CD14-positive monocyte (primary cell): ENCODE results near the gene SEL1L3. TPM values are rescaled to one million over a fixed set of nuclear protein-coding genes. Genes with fewer than 3 reads are reported as not detected.

Source experiments
- DNase-seq, 3 donors: peaks; one replicate each; pipeline ENCODE4 v3.0.0-alpha.2; 2011 to 2022
- H2AFZ ChIP-seq: 2 replicates; pipeline ENCODE4 v1.6.0; 2012; ENCODE audit warnings: mild to moderate bottlenecking, low read depth, low read length, inconsistent platforms; ENCODE audit not compliant: insufficient read depth, poor library complexity, severe bottlenecking
- H3K27ac ChIP-seq, 2 donors: 1 replicate in 1 of 2; 2 replicates in 1 of 2; pipeline ENCODE4 v1.5.1; 2012 to 2013; ENCODE audit warnings: low read length in 2 of 2, control low read depth in 1 of 2, inconsistent platforms in 1 of 2, low read depth in 1 of 2, mild to moderate bottlenecking in 1 of 2
- H3K27me3 ChIP-seq, 2 donors: one replicate each; pipeline versions ENCODE4 v1.6.0 to v1.6.1; 2011 to 2013; ENCODE audit warnings: low read length in 2 of 2; ENCODE audit not compliant: control insufficient read depth in 2 of 2, insufficient read depth in 2 of 2
- H3K36me3 ChIP-seq, 2 donors: replicated peaks in 1 of 2; 1 replicate in 1 of 2; 2 replicates in 1 of 2; pipeline versions ENCODE4 v1.5.1 to v1.6.1; 2012 to 2013; ENCODE audit warnings: low read length in 2 of 2, control low read depth in 1 of 2, inconsistent platforms in 1 of 2, mild to moderate bottlenecking in 1 of 2; ENCODE audit not compliant: insufficient read depth in 2 of 2, control insufficient read depth in 1 of 2
- H3K4me1 ChIP-seq, 2 donors: 1 replicate in 1 of 2; 2 replicates in 1 of 2; pipeline versions ENCODE4 v1.5.1 to v1.6.1; 2012 to 2013; ENCODE audit warnings: low read length in 2 of 2, control low read depth in 1 of 2, inconsistent platforms in 1 of 2, mild to moderate bottlenecking in 1 of 2, moderate library complexity in 1 of 2; ENCODE audit not compliant: insufficient read depth in 2 of 2, control insufficient read depth in 1 of 2
- H3K4me2 ChIP-seq: replicated peaks from 2 replicates; pipeline ENCODE3; 2012; ENCODE audit warnings: low read length, moderate library complexity, mild to moderate bottlenecking; ENCODE audit not compliant: poor library complexity, severe bottlenecking; ENCODE audit errors: extremely low read depth
- H3K4me3 ChIP-seq, 3 experiments: fragments of 200-600 bp in 1 of 3; sonication (generic) in 1 of 3; replicated peaks in 1 of 3; 1 replicate in 2 of 3; 2 replicates in 1 of 3; pipeline ENCODE4 v1.5.1; 2011 to 2013; ENCODE audit warnings: low read length in 3 of 3, mild to moderate bottlenecking in 3 of 3, control low read depth in 2 of 3, low read depth in 2 of 3, inconsistent platforms in 1 of 3, moderate library complexity in 1 of 3
- H3K79me2 ChIP-seq: 2 replicates; pipeline ENCODE4 v1.6.0; 2012; ENCODE audit warnings: mild to moderate bottlenecking, control low read depth, inconsistent platforms, low read length, moderate library complexity; ENCODE audit not compliant: insufficient read depth
- H3K9ac ChIP-seq: 2 replicates; pipeline ENCODE4 v1.6.0; 2017; ENCODE audit warnings: low read length, mild to moderate bottlenecking; ENCODE audit not compliant: insufficient read depth, poor library complexity, severe bottlenecking
- H3K9me3 ChIP-seq, 2 donors: replicated peaks in 1 of 2; 1 replicate in 1 of 2; 2 replicates in 1 of 2; pipeline versions ENCODE4 v1.5.1 to v1.6.1; 2012 to 2013; ENCODE audit warnings: low read length in 2 of 2, control low read depth in 1 of 2; ENCODE audit not compliant: control insufficient read depth in 1 of 2, insufficient read depth in 1 of 2
- H4K20me1 ChIP-seq: 2 replicates; pipeline ENCODE4 v1.6.0; 2012; ENCODE audit warnings: mild to moderate bottlenecking, low read length, control low read depth, moderate library complexity; ENCODE audit not compliant: insufficient read depth
- H3K27ac Mint-ChIP-seq, 7 donors: one replicate each; pipeline ENCODE4 v1.8.0; 2020; ENCODE audit warnings: mild to moderate bottlenecking in 7 of 7, mixed read lengths in 7 of 7, moderate library complexity in 6 of 7, inconsistent platforms in 2 of 7
- H3K27me3 Mint-ChIP-seq, 3 donors: one replicate each; pipeline ENCODE4 v1.8.0; 2021 to 2022; ENCODE audit warnings: low read depth in 3 of 3, mild to moderate bottlenecking in 3 of 3, mixed read lengths in 3 of 3, moderate library complexity in 3 of 3, inconsistent platforms in 1 of 3
- H3K36me3 Mint-ChIP-seq, 2 donors: one replicate each; pipeline ENCODE4 v1.8.0; 2020; ENCODE audit warnings: mixed read lengths in 2 of 2, inconsistent platforms in 1 of 2, mild to moderate bottlenecking in 1 of 2
- H3K4me1 Mint-ChIP-seq: one replicate; pipeline ENCODE4 v1.8.0; 2020; ENCODE audit warnings: mild to moderate bottlenecking, mixed read lengths
- H3K4me3 Mint-ChIP-seq, 2 donors: one replicate each; pipeline ENCODE4 v1.8.0; 2020; ENCODE audit warnings: mild to moderate bottlenecking in 2 of 2, mixed read lengths in 2 of 2, moderate library complexity in 1 of 2
- H3K9me3 Mint-ChIP-seq, 7 donors: one replicate each; pipeline ENCODE4 v1.8.0; 2020 to 2022; ENCODE audit warnings: mixed read lengths in 7 of 7, mild to moderate bottlenecking in 6 of 7, moderate library complexity in 6 of 7, inconsistent platforms in 2 of 7
- CTCF ChIP-seq: fragments of 200-600 bp; IDR thresholded peaks from one replicate; pipeline ENCODE4 v1.8.0; 2022; ENCODE audit warnings: antibody characterized with exemption, mild to moderate bottlenecking
- WGBS: methylation state at CpG from one replicate; pipeline ENCODE4 v1.1.5; 2013; ENCODE audit warnings: missing lambda C conversion rate; ENCODE audit not compliant: insufficient coverage; 5-methylcytosine and 5-hydroxymethylcytosine counted together
- intact Hi-C, 2 donors: fragments of 100-400 bp; cut with micrococcal nuclease; formaldehyde crosslinking; loops; one replicate each; pipeline versions ENCODE4 v1.15.0 to v1.15.1; 2023
- polyA plus RNA-seq, 3 donors: library from polyadenylated mRNA; depleted of rRNA in 1 of 3; unstranded in 2 of 3; stranded (reverse) in 1 of 3; fragments of 300-500 nt in 2 of 3; fragments of >200 nt in 1 of 3; fragmentation: Illumina TruSeq in 2 of 3; gene quantifications; 1 replicate in 2 of 3; 2 replicates in 1 of 3; pipeline ENCODE4 v1.2.3, GENCODE V29; 2012 to 2021

Gene SEL1L3
- polyA plus RNA-seq, 3 donors = 0.61 to 2.2 (median 1.7) TPM

DNA sequence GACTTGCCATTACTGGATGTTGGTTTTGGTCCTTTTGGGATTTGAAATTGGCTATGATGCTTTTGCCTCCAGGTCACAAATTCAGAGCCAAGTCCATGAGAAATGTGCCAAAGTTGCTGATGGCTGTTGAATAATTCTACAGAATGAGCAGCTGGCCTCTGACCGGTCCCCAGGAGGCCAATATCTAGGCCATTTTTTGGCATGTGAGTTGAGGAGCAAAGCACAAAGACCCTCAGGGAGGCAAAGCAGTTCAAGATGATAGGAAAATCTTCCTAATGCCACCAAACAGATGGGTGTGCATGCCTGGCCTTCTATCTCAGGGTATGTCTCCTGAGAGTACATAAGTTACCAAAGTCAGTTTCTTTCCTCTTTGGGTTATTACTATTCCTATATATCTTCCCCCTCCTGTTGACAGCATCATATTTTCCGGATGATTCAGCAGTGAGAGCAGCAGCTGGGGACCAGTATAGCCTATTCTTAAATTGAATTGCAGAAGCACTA, 44.4 kb downstream of the SEL1L3 start:
- H3K4me3 ChIP-seq = no peak overlapping the region
- no peak overlapping the region for H2AFZ ChIP-seq
- Mint-ChIP-seq H3K4me3 (no peak overlapping the region), H3K27me3 (peaks cover 0 to 4% (median 0%) of the 10 kb centered on the region in 3 donors), H3K27ac (no peak overlapping the region), H3K36me3 (peaks cover 0 to 6% of the 10 kb centered on the region in 2 donors), H3K9me3 (no peaks in the 10 kb centered on the region), H3K4me1 (peaks cover 10% of the 10 kb centered on the region)
- H3K4me1 ChIP-seq = peaks cover 4% of the 10 kb centered on the region in 2 donors
- H3K79me2 ChIP-seq = no peaks in the 10 kb centered on the region
- H3K27me3 ChIP-seq = no peaks in the 10 kb centered on the region
- intact Hi-C loops = no loop called here
- no peaks in the 10 kb centered on the region for H4K20me1 ChIP-seq
- H3K9me3 ChIP-seq = no peaks in the 10 kb centered on the region
- H3K36me3 ChIP-seq = no peaks in the 10 kb centered on the region
- 100% methylated on average over 2 of the region's 2 CpGs for WGBS
- TF ChIP-seq CTCF = no peak
- no peak overlapping the region for H3K9ac ChIP-seq
- no peak overlapping the region for H3K4me2 ChIP-seq
- DNase-seq = no peak
- H3K27ac ChIP-seq = no peak overlapping the region

GRCh38 chr4:25817059-25817681, 45.6 kb downstream of the SEL1L3 start:
- Mint-ChIP-seq H3K27ac (peak overlapping the region in 1 of 7 donors; percentile 42), H3K27me3 (peaks cover 0 to 4% (median 0%) of the 10 kb centered on the region in 3 donors), H3K4me1 (peaks cover 10% of the 10 kb centered on the region), H3K4me3 (no peak overlapping the region), H3K9me3 (no peaks in the 10 kb centered on the region), H3K36me3 (peaks cover 0 to 6% of the 10 kb centered on the region in 2 donors)
- no peak overlapping the region for H3K27ac ChIP-seq
- H4K20me1 ChIP-seq = no peaks in the 10 kb centered on the region
- no peak overlapping the region for H2AFZ ChIP-seq
- no peak overlapping the region for H3K9ac ChIP-seq
- H3K9me3 ChIP-seq = no peaks in the 10 kb centered on the region
- H3K4me3 ChIP-seq = no peak overlapping the region
- H3K36me3 ChIP-seq = no peaks in the 10 kb centered on the region
- H3K27me3 ChIP-seq = no peaks in the 10 kb centered on the region
- WGBS = 95% methylated on average over 3 of the region's 8 CpGs
- intact Hi-C loops = no loop called here
- H3K4me1 ChIP-seq = peaks cover 4% of the 10 kb centered on the region in 2 donors
- TF ChIP-seq CTCF = no peak
- H3K79me2 ChIP-seq = no peaks in the 10 kb centered on the region
- DNase-seq = no peak
- H3K4me2 ChIP-seq = no peak overlapping the region
